Ascending aorta (tissue), 2 donors: ENCODE results near the gene ID2. TPM values are rescaled to one million over a fixed set of nuclear protein-coding genes. Genes with fewer than 3 reads are reported as not detected.

Experiments
- DNase-seq, 2 donors: peaks; one replicate each; pipeline ENCODE4 v3.0.0-alpha.2; 2019; ENCODE audit warnings: low spot score in 2 of 2
- H3K27ac ChIP-seq, 2 donors: fragments of 200-600 bp; sonication (generic); one replicate each; pipeline ENCODE4 v1.5.1; 2016 to 2017; ENCODE audit warnings: mild to moderate bottlenecking in 1 of 2
- H3K27me3 ChIP-seq: fragments of 200-600 bp; sonication (generic); one replicate; pipeline ENCODE4 v1.5.1; 2017
- H3K36me3 ChIP-seq, 2 donors: fragments of 200-600 bp; sonication (generic); one replicate each; pipeline ENCODE4 v1.5.1; 2016
- H3K4me1 ChIP-seq, 2 donors: fragments of 200-600 bp; sonication (generic); one replicate each; pipeline ENCODE4 v1.5.1; 2016 to 2017; ENCODE audit warnings: mild to moderate bottlenecking in 1 of 2
- H3K4me3 ChIP-seq, 2 donors: fragments of 200-600 bp; sonication (generic); one replicate each; pipeline ENCODE4 v1.5.1; 2016 to 2017; ENCODE audit warnings: mild to moderate bottlenecking in 1 of 2
- H3K9me3 ChIP-seq, 2 donors: fragments of 200-600 bp; sonication (generic); one replicate each; pipeline ENCODE4 v1.5.1; 2016
- intact Hi-C: fragments of 100-400 bp; cut with DNase I; formaldehyde crosslinking; loops from one replicate; pipeline ENCODE4 v1.15.1; 2023
- total RNA-seq: library from RNA; depleted of rRNA; stranded (reverse); fragments of >200 nt; gene quantifications from one replicate; pipeline ENCODE4 v1.1.0, GENCODE V29; 2016
- TF ChIP-seq, protein P1 (sequence below), 3 experiments: fragments of 200-600 bp in 2 of 3; fragments of 450-650 bp in 1 of 3; sonication (generic) in 2 of 3; IDR thresholded peaks; one replicate each; pipeline ENCODE4 v1.5.1; 2016 to 2019; ENCODE audit warnings: antibody characterized with exemption in 3 of 3, mild to moderate bottlenecking in 1 of 3, moderate library complexity in 1 of 3

ID2 gene
- total RNA-seq, 1 donor from 2014 or later = 752 TPM

DNA sequence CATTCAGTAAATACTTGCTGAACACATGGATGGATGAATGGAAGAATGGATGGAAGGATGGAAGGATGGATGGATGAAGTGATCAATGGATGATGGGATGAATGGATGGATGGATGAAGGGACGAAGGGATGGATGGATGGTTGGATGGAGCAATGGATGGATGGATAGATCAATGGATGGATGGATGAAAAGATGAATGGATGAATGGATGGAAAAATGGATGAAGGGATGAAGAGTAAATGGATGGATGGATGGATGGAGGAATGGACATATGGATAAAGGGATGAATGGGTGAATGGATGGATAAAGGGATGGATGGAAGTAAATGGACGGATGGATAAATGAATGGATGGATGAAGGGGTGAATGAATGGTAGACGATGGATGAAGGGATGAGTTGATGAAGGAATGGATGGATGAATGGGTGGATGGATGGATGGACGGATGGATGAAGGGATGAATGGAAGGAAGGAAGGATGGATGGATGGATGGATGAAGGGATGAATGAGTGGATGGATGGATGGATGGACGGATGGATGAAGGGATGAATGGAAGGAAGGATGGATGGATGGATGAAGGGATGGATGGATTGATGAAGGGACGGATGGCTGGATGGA is 13.9 kb upstream of the ID2 start:
- intact Hi-C loops = no loop called here
- Histone ChIP-seq H3K27ac (no peak overlapping the region), H3K4me1 (peaks cover 0 to 6% of the 10 kb centered on the region in 2 donors), H3K4me3 (no peak overlapping the region), H3K36me3 (no peaks in the 10 kb centered on the region), H3K27me3 (no peaks in the 10 kb centered on the region), H3K9me3 (no peaks in the 10 kb centered on the region)
- TF ChIP-seq, protein P1, sequence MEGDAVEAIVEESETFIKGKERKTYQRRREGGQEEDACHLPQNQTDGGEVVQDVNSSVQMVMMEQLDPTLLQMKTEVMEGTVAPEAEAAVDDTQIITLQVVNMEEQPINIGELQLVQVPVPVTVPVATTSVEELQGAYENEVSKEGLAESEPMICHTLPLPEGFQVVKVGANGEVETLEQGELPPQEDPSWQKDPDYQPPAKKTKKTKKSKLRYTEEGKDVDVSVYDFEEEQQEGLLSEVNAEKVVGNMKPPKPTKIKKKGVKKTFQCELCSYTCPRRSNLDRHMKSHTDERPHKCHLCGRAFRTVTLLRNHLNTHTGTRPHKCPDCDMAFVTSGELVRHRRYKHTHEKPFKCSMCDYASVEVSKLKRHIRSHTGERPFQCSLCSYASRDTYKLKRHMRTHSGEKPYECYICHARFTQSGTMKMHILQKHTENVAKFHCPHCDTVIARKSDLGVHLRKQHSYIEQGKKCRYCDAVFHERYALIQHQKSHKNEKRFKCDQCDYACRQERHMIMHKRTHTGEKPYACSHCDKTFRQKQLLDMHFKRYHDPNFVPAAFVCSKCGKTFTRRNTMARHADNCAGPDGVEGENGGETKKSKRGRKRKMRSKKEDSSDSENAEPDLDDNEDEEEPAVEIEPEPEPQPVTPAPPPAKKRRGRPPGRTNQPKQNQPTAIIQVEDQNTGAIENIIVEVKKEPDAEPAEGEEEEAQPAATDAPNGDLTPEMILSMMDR (IDR thresholded peaks at IDR 0.05) = no peak
- DNase-seq = no peak

DNA sequence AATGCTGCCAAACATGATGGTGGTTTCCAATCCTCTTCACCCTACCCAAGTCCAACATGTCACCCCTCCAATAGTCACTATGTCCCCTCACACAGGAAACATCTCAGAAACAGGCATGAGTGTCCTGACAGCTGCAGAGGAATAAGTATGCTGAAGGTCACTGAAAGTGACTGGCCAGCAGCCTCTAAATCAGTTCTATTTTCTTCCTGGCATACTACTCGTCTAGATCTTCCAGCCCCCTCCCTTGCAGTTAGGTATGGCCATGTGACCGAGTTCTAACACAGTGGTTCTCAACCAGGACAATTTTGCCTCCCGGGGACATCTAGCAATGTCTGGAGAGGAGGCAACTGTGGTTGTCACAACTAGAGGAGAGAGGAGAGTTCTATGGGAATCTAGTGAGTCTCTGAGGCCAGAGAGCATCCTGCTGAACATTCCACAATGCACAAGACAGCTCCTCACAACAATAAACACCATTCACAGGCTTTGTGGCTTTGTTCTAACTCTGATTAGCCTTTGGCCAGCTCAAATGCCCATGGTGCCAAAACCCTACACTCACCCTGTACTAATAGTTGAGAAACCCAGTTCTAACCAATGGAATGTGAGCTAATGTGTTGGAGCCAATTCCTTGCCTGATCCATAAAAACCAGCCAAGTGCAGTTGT is 12.6 kb upstream of the ID2 start:
- TF ChIP-seq, protein P1 (IDR thresholded peaks at IDR 0.05) = no peak
- DNase-seq = no peak
- Histone ChIP-seq H3K27ac (peak overlapping the region in 1 of 2 donors; percentile 34), H3K36me3 (no peaks in the 10 kb centered on the region), H3K27me3 (no peaks in the 10 kb centered on the region), H3K4me1 (peaks cover 0 to 6% of the 10 kb centered on the region in 2 donors), H3K4me3 (no peak overlapping the region), H3K9me3 (peaks cover 5 to 6% of the 10 kb centered on the region in 2 donors)
- intact Hi-C loops = no loop called here

DNA sequence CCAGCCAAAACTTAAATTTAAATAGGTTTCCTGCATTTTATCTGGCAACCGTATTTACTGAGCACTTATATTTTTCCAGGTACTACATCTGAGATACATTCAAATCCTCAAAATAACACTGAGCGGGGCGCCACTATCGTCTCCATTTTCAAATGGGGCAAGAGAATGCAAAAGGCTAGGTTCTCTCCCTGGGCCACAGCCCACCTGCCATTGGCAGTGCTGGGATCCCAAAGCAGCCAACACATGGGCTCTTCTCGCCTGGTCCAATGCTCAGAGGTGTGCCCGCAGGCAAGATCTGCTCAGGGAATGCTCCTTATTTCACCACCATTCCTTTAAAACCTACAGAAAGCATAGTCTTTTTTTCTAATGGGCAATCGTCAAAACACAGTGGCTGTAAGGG is 11.3 kb upstream of the ID2 start:
- peaks cover 0 to 6% of the 10 kb centered on the region in 2 donors for H3K4me1 ChIP-seq
- no peak overlapping the region for H3K27ac ChIP-seq
- DNase-seq = no peak
- no peaks in the 10 kb centered on the region for H3K36me3 ChIP-seq
- H3K4me3 ChIP-seq = no peak overlapping the region
- intact Hi-C loops = loop anchor here (10.0 kb wide), 1 partner anchor 334 kb away; the partner anchor contains the start of gene MBOAT2
- peaks cover 5 to 7% of the 10 kb centered on the region in 2 donors for H3K9me3 ChIP-seq
- no peaks in the 10 kb centered on the region for H3K27me3 ChIP-seq
- TF ChIP-seq, protein P1 (IDR thresholded peaks at IDR 0.05) = no peak

DNA sequence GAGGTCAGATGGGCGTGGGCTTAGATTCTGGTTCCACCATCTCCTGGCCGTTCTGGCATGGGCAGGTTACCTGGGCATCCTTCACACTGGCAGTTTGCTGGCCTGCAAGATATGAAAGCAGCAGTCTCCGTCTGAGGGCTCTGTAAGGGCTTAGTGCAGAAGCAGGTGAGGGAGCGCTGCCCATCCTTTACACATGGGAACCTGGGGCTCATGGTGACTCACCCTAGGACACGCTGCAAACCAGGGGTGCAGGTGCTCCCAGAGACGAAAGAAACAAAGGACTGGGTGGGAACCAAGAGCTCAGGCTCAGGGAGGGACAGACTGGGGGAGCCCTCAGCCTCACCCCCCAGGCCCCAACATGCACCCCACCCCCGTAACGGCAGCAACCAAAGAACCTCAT is 10.7 kb upstream of the ID2 start:
- no peaks in the 10 kb centered on the region for H3K36me3 ChIP-seq
- DNase-seq = no peak
- peaks cover 3 to 10% of the 10 kb centered on the region in 2 donors for H3K4me1 ChIP-seq
- no peak overlapping the region for H3K27ac ChIP-seq
- TF ChIP-seq, protein P1 (IDR thresholded peaks at IDR 0.05) = no peak
- H3K4me3 ChIP-seq = no peak overlapping the region
- peaks cover 5 to 7% of the 10 kb centered on the region in 2 donors for H3K9me3 ChIP-seq
- intact Hi-C loops = loop anchor here (10.0 kb wide), 1 partner anchor 334 kb away; the partner anchor contains the start of gene MBOAT2
- no peaks in the 10 kb centered on the region for H3K27me3 ChIP-seq

DNA sequence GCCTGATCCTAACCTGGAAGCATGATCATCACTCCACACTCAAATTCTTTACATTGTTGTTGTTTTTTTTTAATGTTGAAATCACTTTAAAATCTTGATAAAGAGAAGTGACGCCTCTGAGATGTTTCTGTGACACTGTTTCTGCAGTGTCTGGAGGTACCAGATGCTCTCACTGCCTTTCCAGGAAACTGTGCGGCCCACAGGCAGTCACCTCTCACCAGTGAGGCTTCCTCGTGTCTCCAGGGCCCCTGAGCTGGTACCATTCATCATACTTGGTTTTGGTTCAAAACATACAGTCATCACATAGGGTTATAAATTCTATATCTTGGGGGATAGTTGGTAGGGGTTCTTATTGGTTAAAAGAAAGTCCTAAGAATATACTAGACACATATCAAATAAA is 10.1 kb upstream of the ID2 start:
- intact Hi-C loops = loop anchor here (10.0 kb wide), 1 partner anchor 333 kb away; the partner anchor contains the start of gene MBOAT2
- Histone ChIP-seq H3K36me3 (no peaks in the 10 kb centered on the region), H3K27me3 (no peaks in the 10 kb centered on the region), H3K4me1 (peaks cover 5 to 10% of the 10 kb centered on the region in 2 donors), H3K27ac (no peak overlapping the region), H3K4me3 (no peak overlapping the region), H3K9me3 (peaks cover 5 to 7% of the 10 kb centered on the region in 2 donors)
- TF ChIP-seq, protein P1 (IDR thresholded peaks at IDR 0.05) = no peak
- DNase-seq = no peak
